VCaP (cell line): ENCODE data around the gene CFAP410.

Experiments used
- H3K27ac ChIP-seq: fragments of 450-650 bp; 2 replicates; pipeline ENCODE4 v1.5.1; 2017
- TF ChIP-seq, protein P1 (sequence below): fragments of 450-650 bp; conservative IDR thresholded peaks from 2 replicates; pipeline ENCODE4 v1.5.1; 2017; ENCODE audit warnings: mild to moderate bottlenecking, moderate library complexity

CFAP410 gene

DNA sequence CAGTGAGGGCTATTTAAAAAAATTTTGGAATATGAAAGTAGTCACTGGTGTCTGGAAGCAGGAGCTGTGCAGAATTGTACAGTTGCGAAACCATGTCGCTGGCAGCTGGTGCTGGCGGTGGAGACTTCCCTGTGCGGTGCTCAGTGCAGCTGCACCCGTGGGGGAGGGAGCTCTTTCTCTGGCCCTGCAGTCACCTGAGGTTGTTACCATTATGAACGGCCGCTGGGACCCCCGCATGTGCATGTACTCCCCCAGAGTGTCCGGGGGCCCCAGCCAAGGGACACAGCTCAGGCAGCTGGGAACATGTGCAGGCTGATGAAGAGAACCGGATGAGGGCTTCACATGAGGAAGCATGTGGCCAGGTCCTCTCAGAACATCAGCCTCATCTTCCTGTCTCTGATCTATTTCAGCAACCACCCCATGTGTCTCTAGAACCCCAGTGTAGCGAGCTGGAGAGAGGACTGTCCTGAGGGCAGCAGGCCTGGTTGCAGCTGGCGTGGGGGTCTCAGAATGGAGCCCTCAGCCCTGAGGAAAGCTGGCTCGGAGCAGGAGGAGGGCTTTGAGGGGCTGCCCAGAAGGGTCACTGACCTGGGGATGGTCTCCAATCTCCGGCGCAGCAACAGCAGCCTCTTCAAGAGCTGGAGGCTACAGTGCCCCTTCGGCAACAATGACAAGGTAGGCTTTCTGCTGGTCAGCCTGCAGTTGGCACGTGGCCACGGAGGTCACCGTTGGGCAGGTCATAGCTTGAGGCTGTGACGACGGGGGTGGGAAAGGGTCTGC, 14.2 kb upstream of the CFAP410 start, which contains the start of gene TRPM2:
TSS of gene TRPM2 (plus strand) at position 431 of the 780 bp plus-strand sequence. CDS start at position 511, 80 bp downstream.
- TF ChIP-seq, protein P1, sequence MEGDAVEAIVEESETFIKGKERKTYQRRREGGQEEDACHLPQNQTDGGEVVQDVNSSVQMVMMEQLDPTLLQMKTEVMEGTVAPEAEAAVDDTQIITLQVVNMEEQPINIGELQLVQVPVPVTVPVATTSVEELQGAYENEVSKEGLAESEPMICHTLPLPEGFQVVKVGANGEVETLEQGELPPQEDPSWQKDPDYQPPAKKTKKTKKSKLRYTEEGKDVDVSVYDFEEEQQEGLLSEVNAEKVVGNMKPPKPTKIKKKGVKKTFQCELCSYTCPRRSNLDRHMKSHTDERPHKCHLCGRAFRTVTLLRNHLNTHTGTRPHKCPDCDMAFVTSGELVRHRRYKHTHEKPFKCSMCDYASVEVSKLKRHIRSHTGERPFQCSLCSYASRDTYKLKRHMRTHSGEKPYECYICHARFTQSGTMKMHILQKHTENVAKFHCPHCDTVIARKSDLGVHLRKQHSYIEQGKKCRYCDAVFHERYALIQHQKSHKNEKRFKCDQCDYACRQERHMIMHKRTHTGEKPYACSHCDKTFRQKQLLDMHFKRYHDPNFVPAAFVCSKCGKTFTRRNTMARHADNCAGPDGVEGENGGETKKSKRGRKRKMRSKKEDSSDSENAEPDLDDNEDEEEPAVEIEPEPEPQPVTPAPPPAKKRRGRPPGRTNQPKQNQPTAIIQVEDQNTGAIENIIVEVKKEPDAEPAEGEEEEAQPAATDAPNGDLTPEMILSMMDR: no peak
- no peak within 1 kb of the TSS for H3K27ac ChIP-seq

DNA sequence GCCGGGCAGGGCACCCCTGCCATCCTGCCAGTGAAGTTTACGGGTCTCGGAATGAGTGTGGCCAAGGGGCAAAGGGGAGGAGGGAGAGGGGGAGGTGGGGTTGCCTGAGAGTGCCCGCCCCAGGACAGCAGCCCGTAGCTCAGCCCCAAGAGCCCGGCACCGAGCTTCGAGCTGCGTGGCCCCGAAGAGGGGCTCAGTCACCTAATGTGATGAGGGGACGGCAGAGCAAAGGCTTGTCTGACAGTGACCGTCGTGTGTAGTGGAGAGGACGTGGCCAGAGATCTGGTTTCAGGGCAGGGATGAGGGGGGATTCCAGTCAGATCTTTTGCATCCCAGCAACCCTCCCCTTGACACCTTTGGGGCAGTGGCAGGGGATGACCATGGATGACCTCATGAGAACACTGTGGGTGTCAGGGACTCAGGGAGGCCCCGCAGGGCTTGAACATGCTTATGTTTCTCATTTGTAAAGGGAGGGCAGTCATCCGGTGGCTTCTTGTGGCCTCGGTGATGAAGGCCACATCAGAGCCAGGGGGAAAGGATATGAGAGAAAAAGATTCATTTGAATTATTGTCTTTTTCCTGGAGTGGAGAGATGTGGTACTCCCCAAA, 13.2 kb upstream of the CFAP410 start:
- H3K27ac ChIP-seq: no peak overlapping the region
- TF ChIP-seq, protein P1: no peak

DNA sequence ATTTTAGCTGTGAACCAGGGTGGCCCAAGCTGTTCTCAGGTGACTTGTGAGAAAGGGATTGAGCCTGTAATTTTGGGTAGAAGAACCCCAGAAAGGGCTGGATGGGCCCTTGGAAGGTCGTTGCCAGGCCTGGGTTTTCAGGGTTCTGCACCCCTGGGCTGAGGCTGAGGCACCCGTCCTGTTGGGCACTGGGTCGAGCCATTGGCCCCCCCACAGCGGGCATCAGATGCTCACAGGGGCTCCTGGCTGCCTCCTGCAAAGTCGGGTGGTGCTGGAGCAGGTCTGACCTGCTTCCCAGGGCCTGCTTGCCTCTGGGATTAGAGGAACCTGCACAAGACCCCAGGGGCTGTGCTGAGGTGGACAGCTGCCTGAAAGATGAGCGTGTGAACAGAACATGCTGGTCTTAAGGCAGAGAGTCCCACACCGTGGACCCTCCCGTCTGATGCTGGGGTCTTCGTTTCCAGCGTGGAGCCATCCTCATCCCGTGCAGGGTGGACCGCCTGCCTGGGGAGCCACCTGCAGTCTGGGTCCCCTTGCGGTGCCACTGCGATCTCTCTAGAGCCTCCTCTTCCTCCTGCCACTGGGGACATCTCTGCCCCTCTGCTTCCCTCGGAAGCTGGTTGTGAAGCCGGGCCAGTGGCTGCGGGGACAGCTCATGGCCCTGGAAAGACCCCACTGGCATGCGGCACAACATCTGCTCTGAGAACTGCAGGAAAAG, 12.5 kb upstream of the CFAP410 start:
- TF ChIP-seq, protein P1: no peak
- H3K27ac ChIP-seq: no peak overlapping the region

DNA sequence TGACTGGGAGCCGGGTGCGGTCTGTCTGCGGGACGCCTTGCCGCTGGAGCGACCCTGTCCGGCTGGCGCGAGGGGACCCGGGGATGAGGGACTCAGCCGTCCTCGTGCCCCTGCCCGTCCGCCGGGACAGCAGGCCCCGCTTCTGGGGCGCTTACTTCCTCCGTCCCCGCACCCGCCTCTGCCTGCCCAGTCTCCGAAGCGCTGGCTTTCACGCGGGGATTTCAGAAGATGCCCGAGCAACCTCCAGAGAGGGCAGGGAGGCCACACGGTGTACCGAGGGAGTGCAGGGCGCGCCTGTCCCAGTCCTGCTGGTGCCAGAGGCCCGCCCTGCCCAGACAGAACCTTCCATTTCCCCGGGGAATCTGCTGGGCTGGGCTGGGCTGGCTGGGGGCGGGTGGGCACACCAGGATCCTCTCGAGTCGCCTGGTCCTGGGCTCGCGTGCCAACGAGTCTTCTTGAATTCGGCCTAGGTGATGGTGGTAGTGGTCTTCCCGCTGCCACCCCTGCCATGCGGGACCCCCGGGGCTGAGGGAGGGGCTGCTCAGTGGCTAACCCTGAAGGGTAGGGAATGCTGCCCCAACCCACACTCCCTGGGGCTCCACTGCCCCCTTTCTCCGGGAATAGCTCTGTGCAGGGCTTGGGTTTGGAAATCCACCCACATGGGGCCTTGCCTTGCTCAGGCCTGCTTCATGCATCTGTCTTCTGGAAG, 11.7 kb upstream of the CFAP410 start:
- H3K27ac ChIP-seq: no peak overlapping the region
- TF ChIP-seq, protein P1: no peak

DNA sequence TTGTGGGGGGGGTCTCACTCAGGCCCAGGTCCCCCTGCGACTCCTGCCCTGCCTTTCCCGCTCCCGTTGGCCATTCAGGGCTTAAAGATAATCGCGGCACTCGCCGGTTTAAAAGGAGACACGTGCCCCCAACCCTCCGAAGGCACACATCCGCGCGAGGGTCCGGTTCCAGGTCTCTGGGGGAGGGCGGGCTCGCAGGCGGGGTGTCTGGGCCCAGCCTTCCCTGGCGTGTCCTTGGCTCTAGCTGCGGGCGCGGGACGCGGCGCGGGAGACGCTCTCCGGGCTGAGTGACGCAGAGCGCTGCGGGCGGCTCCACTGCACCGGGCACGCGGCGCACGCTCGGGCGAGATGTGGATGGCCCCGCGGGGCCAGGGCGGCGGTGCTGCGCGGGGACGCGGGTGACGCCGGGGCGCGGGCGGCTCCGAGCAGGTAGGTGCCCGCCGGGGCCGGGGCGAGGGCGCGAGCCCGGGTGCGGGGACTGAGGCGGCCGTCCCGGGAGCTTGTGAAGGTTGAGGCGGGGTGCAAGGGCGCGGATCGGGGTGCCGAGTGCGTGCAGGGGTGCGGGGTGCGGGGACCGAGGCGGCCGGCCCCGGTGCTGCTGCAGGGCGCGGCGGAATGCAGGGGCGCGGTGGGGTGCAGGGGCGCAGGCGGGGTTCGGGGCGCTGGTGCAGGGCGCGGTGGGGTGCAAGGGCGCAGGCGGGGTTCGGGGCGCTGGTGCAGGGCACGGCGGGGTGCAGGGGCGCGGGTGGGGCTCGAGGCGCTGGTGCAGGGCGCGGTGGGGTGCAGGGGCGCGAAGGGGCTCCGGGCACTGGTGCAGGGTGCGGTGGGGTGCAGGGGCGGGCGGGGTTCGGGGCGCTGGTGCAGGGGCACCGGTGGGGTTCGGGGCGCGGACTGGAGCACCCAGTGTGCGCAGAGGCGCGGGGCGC, 10.9 kb upstream of the CFAP410 start:
- TF ChIP-seq, protein P1: no peak
- H3K27ac ChIP-seq: peak overlapping the region; percentile 97

DNA sequence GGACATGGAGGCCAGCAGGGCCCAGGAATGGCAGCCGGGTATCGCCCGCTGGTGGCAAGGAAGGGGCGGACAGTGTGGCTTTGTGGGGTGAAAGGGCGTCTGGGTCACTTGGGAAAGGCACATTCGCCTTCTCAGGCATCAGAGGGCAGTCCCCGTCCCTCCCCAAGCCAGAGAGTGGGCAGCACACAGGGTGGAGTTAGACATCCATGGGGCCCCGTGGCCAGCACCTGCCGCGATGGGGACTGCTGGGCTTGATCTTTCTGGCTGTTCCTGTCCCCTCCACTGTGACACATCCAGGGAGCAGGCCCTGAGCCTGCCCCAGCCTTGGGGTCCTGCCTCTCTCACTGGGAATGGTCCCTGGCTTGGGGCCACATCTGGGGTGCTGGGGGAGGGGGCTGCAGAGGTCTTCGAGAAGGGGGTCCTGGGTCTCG, 10.2 kb upstream of the CFAP410 start:
- TF ChIP-seq, protein P1: no peak
- H3K27ac ChIP-seq: peak overlapping the region; percentile 97
